Kidney (tissue), 14 donors: Measurements from ENCODE around the gene SLC44A3. TPM values are rescaled to one million over a fixed set of nuclear protein-coding genes. Genes with fewer than 3 reads are reported as not detected.

ENCODE experiments used
- DNase-seq, 5 donors: peaks; one replicate each; pipeline ENCODE4 v3.0.0-alpha.2; 2013 to 2020
- FAIRE-seq: peaks from 2 replicates; lab custom pipeline; 2012; peaks lifted over from hg19 to GRCh38; lab: Jason Lieb, UNC
- H3K27ac ChIP-seq, 2 donors: one replicate each; pipeline ENCODE4 v1.7.0; 2013; ENCODE audit warnings: low read depth in 2 of 2, low read length in 2 of 2, inconsistent platforms in 1 of 2
- H3K27me3 ChIP-seq: one replicate; pipeline ENCODE4 v1.7.1; 2013; ENCODE audit warnings: low read length, inconsistent platforms; ENCODE audit not compliant: control insufficient read depth, insufficient read depth
- H3K36me3 ChIP-seq, 3 donors: one replicate each; pipeline versions ENCODE4 v1.7.0 to v1.7.1; 2013; ENCODE audit warnings: low read length in 3 of 3, control low read depth in 1 of 3, inconsistent platforms in 1 of 3; ENCODE audit not compliant: insufficient read depth in 3 of 3, control insufficient read depth in 2 of 3
- H3K4me1 ChIP-seq, 3 donors: one replicate each; pipeline versions ENCODE4 v1.7.0 to v1.7.1; 2013; ENCODE audit warnings: low read length in 3 of 3, inconsistent platforms in 1 of 3, low read depth in 1 of 3; ENCODE audit not compliant: control insufficient read depth in 2 of 3, insufficient read depth in 2 of 3
- H3K4me3 ChIP-seq, 3 donors: one replicate each; pipeline versions ENCODE4 v1.7.0 to v1.8.1; 2013; ENCODE audit warnings: low read length in 3 of 3, control low read depth in 1 of 3, inconsistent platforms in 1 of 3
- H3K9ac ChIP-seq, 3 donors: one replicate each; pipeline versions ENCODE4 v1.7.0 to v1.7.1; 2013; ENCODE audit warnings: low read length in 3 of 3, control low read depth in 1 of 3, inconsistent platforms in 1 of 3
- H3K9me3 ChIP-seq, 3 donors: one replicate each; pipeline versions ENCODE4 v1.7.0 to v1.7.1; 2013; ENCODE audit warnings: low read length in 3 of 3, control low read depth in 1 of 3, inconsistent platforms in 1 of 3; ENCODE audit not compliant: control insufficient read depth in 2 of 3, insufficient read depth in 1 of 3
- intact Hi-C: fragments of 100-400 bp; cut with DNase I; formaldehyde crosslinking; loops from one replicate; pipeline ENCODE4 v1.11.1; 2022
- polyA plus RNA-seq: library from polyadenylated mRNA; stranded (reverse); fragments of 350-450 nt; fragmentation: Illumina TruSeq; extraction: RNeasy Lipid Tissue Mini Kit (QIAGEN cat#74804); gene quantifications from one replicate; pipeline ENCODE4 v1.2.3, GENCODE V29; 2014; ENCODE audit warnings: low read depth, low replicate concordance; ENCODE audit not compliant: insufficient read depth
- total RNA-seq: library from RNA; stranded (reverse); fragmentation: NEBNext Ultra II Directional; extraction: Animal tissue kit (Norgen Biotek cat#: 25700); gene quantifications from one replicate; pipeline ENCODE4 v1.2.1, GENCODE V29; 2021
- TF ChIP-seq, protein P1 (sequence below): IDR thresholded peaks from 3 replicates; pipeline ENCODE4 v1.5.1; 2012; ENCODE audit warnings: mild to moderate bottlenecking, moderate library complexity, borderline replicate concordance; ENCODE audit not compliant: insufficient read depth; ENCODE audit errors: extremely low read depth
- donor health status: control.
- donor health status: control.
- donor health status: control.
- donor health status: control.
- donor health status: control.
- donor health status: DM: yes; HTN: yes; CAD: no.
- donor health status: Normal renal cell carcinoma (clear cell type).

SLC44A3 gene
- total and polyA plus RNA-seq, 2 donors from 2014 or later = 35.2 to 49.6 TPM

DNA sequence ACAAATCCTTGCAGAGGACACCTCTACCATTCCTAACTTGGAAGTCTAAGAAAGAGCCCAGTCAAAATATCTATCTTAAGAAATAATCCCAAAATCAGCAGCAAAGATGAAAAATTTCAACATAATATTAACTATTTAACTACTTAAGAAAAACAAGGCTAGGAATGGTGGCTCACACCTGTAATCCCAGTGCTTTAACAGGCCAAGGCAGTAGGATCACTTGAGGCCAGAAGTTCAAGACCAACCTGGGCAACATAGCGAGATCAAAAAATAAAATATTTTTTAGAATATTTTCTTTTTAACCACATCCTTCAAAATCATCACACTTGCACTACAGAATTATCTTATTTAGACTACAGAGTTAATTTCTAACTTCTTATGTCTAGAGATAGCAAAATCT lies 101.8 kb downstream of the SLC44A3 start:
- intact Hi-C loops = loop anchor here (10.0 kb wide), 1 partner anchor 57 kb away; no protein-coding TSS in a partner anchor
- no peaks in the 10 kb centered on the region for H3K27me3 ChIP-seq
- no peak for DNase-seq
- H3K4me3 ChIP-seq = peak overlapping the region in 1 of 3 donors; percentile 28
- no peak overlapping the region for H3K9ac ChIP-seq
- H3K4me1 ChIP-seq = peaks cover 3 to 29% (median 24%) of the 10 kb centered on the region in 3 donors
- TF ChIP-seq, protein P1, sequence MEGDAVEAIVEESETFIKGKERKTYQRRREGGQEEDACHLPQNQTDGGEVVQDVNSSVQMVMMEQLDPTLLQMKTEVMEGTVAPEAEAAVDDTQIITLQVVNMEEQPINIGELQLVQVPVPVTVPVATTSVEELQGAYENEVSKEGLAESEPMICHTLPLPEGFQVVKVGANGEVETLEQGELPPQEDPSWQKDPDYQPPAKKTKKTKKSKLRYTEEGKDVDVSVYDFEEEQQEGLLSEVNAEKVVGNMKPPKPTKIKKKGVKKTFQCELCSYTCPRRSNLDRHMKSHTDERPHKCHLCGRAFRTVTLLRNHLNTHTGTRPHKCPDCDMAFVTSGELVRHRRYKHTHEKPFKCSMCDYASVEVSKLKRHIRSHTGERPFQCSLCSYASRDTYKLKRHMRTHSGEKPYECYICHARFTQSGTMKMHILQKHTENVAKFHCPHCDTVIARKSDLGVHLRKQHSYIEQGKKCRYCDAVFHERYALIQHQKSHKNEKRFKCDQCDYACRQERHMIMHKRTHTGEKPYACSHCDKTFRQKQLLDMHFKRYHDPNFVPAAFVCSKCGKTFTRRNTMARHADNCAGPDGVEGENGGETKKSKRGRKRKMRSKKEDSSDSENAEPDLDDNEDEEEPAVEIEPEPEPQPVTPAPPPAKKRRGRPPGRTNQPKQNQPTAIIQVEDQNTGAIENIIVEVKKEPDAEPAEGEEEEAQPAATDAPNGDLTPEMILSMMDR = no peak
- FAIRE-seq = no peak
- H3K36me3 ChIP-seq = peaks cover 0 to 5% (median 3%) of the 10 kb centered on the region in 3 donors
- H3K9me3 ChIP-seq = no peaks in the 10 kb centered on the region
- peak overlapping the region in 1 of 2 donors; percentile 60 for H3K27ac ChIP-seq

- Histone ChIP-seq H3K27me3 (no peaks in the 10 kb centered on the region), H3K4me1 (peaks cover 3 to 29% (median 23%) of the 10 kb centered on the region in 3 donors), H3K9ac (peak overlapping the region in 1 of 3 donors; percentile 4), H3K27ac (peak overlapping the region; percentile 26 to 99), H3K36me3 (peaks cover 0 to 5% (median 3%) of the 10 kb centered on the region in 3 donors), H3K9me3 (no peaks in the 10 kb centered on the region), H3K4me3 (peak overlapping the region in 2 of 3 donors; percentile 32 to 64)
- intact Hi-C loops = loop anchor here (10.0 kb wide), 1 partner anchor 58 kb away; no protein-coding TSS in a partner anchor
- FAIRE-seq = no peak
- TF ChIP-seq, protein P1 = no peak
- peak in 2 of 5 donors; percentile 56 to 58 for DNase-seq
Observed at GRCh38 chr1:94922761-94923331, 102.7 kb downstream of the SLC44A3 start.

DNA sequence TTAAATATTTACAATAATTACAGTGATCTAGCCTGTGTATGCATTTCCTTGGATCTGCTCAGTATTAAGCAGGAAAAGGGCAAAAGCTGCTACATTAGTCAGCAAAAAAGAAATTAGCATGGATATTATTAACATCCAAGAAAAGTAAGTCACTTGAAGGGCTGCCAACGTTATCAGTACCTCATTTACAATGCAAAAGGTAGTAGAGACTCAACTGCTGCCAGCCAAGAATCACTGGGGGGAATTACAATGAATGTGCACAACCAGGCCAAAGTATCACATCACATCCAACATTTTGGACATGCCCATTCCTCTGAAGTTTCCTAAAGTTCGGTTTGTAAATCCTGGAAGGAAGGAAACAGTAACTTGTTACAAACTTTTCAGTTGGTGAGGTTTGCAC lies 104.8 kb downstream of the SLC44A3 start:
- FAIRE-seq (no peak), DNase-seq (peak in 3 of 5 donors; percentile 21 to 63 (median 58))
- no peaks in the 10 kb centered on the region for H3K27me3 ChIP-seq
- peak overlapping the region; percentile 90 to 96 (median 93) for H3K9ac ChIP-seq
- peaks cover 0 to 5% (median 3%) of the 10 kb centered on the region in 3 donors for H3K36me3 ChIP-seq
- H3K9me3 ChIP-seq = no peaks in the 10 kb centered on the region
- TF ChIP-seq, protein P1 = no peak
- H3K27ac ChIP-seq = peak overlapping the region; percentile 99
- peaks cover 3 to 42% (median 25%) of the 10 kb centered on the region in 3 donors for H3K4me1 ChIP-seq
- intact Hi-C loops = loop anchor here (10.0 kb wide), 1 partner anchor 60 kb away; no protein-coding TSS in a partner anchor
- H3K4me3 ChIP-seq = peak overlapping the region; percentile 91 to 98 (median 96)
